Neural cell (in vitro differentiated cells): Measurements from ENCODE around the gene TGFBR3. TPM values are rescaled to one million over a fixed set of nuclear protein-coding genes. Genes with fewer than 3 reads are reported as not detected.

Experiments used
- H2AFZ ChIP-seq: fragments of 200-600, 300-800 bp; sonication (generic), shearing (Covaris generic); 2 replicates; pipeline ENCODE4 v1.6.0; 2014; ENCODE audit warnings: low read depth, mild to moderate bottlenecking, antibody characterized with exemption, low read length, moderate library complexity
- H3F3A ChIP-seq: fragments of 200-600 bp; shearing (Covaris generic); 2 replicates; pipeline ENCODE4 v1.6.1; 2016; ENCODE audit warnings: mild to moderate bottlenecking, moderate library complexity, mixed read lengths, antibody characterized with exemption, low read length; ENCODE audit not compliant: insufficient read depth, poor library complexity, severe bottlenecking
- H3K27ac ChIP-seq: fragments of 200-600, 300-800 bp; sonication (generic), shearing (Covaris generic); 2 replicates; pipeline ENCODE4 v1.5.1; 2014; ENCODE audit warnings: mild to moderate bottlenecking, low read length, moderate library complexity
- H3K27me3 ChIP-seq: fragments of 300-800, 200-600 bp; sonication (generic), shearing (Covaris generic); 2 replicates; pipeline ENCODE4 v1.6.0; 2014; ENCODE audit warnings: mild to moderate bottlenecking, low read depth, low read length, moderate library complexity; ENCODE audit not compliant: insufficient read depth
- H3K36me3 ChIP-seq: fragments of 300-800, 200-600 bp; sonication (generic), shearing (Covaris generic); 2 replicates; pipeline ENCODE4 v1.5.1; 2014; ENCODE audit warnings: mild to moderate bottlenecking, antibody characterized with exemption, low read length, moderate library complexity; ENCODE audit not compliant: insufficient read depth
- H3K4me2 ChIP-seq: fragments of 300-800, 200-600 bp; sonication (generic), shearing (Covaris generic); 2 replicates; pipeline ENCODE4 v1.6.0; 2014; ENCODE audit warnings: mild to moderate bottlenecking, low read length
- H3K4me3 ChIP-seq: fragments of 300-800, 200-600 bp; sonication (generic), shearing (Covaris generic); 2 replicates; pipeline ENCODE4 v1.5.1; 2014; ENCODE audit warnings: mild to moderate bottlenecking, low read length, moderate library complexity
- H3K79me2 ChIP-seq: fragments of 200-600 bp; shearing (Covaris generic); replicated peaks from 2 replicates; pipeline ENCODE4 v1.6.0; 2014; ENCODE audit warnings: mild to moderate bottlenecking, low read length, moderate library complexity; ENCODE audit not compliant: insufficient read depth
- H3K9ac ChIP-seq: fragments of 300-800, 200-600 bp; sonication (generic), shearing (Covaris generic); 2 replicates; pipeline ENCODE4 v1.6.1; 2016; ENCODE audit warnings: mild to moderate bottlenecking, low read length, mixed read lengths
- H3K9me2 ChIP-seq: fragments of 200-600 bp; shearing (Covaris generic); 2 replicates; pipeline ENCODE4 v1.6.1; 2016; ENCODE audit warnings: mild to moderate bottlenecking, low read length, mixed read lengths; ENCODE audit not compliant: insufficient read depth
- H3K9me3 ChIP-seq: fragments of 200-600, 300-800 bp; sonication (generic), shearing (Covaris generic); 2 replicates; pipeline ENCODE4 v1.6.1; 2016; ENCODE audit warnings: mild to moderate bottlenecking, mixed run types, low read length, moderate library complexity, mixed read lengths
- H4K20me1 ChIP-seq: fragments of 200-600 bp; shearing (Covaris generic); 2 replicates; pipeline ENCODE4 v1.6.1; 2016; ENCODE audit warnings: mild to moderate bottlenecking, mixed run types; ENCODE audit not compliant: insufficient read depth
- EP300 ChIP-seq: fragments of 450-650 bp; conservative IDR thresholded peaks from 2 replicates; pipeline ENCODE4 v1.6.1; 2014; ENCODE audit warnings: antibody characterized with exemption, mild to moderate bottlenecking, moderate library complexity; ENCODE audit not compliant: poor library complexity, severe bottlenecking
- EZH2 ChIP-seq: fragments of 200-600, 300-800 bp; shearing (Covaris generic), sonication (generic); IDR thresholded peaks from 2 replicates; pipeline ENCODE4 v1.6.1; 2014; ENCODE audit warnings: antibody characterized with exemption, low read length, borderline replicate concordance, mild to moderate bottlenecking; ENCODE audit not compliant: insufficient read depth, poor library complexity, severe bottlenecking
- MXI1 ChIP-seq: fragments of 450-650 bp; conservative IDR thresholded peaks from 2 replicates; pipeline ENCODE4 v1.6.1; 2014; ENCODE audit warnings: antibody characterized with exemption, mild to moderate bottlenecking; ENCODE audit not compliant: poor library complexity, severe bottlenecking
- POLR2AphosphoS5 ChIP-seq: IDR thresholded peaks from 2 replicates; pipeline ENCODE4 v1.6.1; 2012
- RAD21 ChIP-seq: fragments of 450-650 bp; conservative IDR thresholded peaks from 2 replicates; pipeline ENCODE4 v1.6.1; 2014; ENCODE audit warnings: antibody characterized with exemption, mild to moderate bottlenecking, moderate library complexity
- SMC3 ChIP-seq: fragments of 450-650 bp; conservative IDR thresholded peaks from 2 replicates; pipeline ENCODE4 v1.6.1; 2014; ENCODE audit warnings: antibody characterized with exemption, mild to moderate bottlenecking, moderate library complexity; ENCODE audit not compliant: poor library complexity
- TAF1 ChIP-seq: IDR thresholded peaks from 2 replicates; pipeline ENCODE4 v1.6.1; 2012; ENCODE audit warnings: low read depth
- polyA plus RNA-seq: library from polyadenylated mRNA; depleted of rRNA; stranded (reverse); fragments of >200 nt; gene quantifications from 2 replicates; pipeline ENCODE4 v1.2.3, GENCODE V29; 2014
- TF ChIP-seq, protein P1 (sequence below): IDR thresholded peaks from 2 replicates; pipeline ENCODE4 v1.6.1; 2012; ENCODE audit warnings: borderline replicate concordance
- TF ChIP-seq, protein P2 (sequence below): fragments of 450-650 bp; IDR thresholded peaks from 2 replicates; pipeline ENCODE4 v1.5.1; 2014; ENCODE audit warnings: antibody characterized with exemption, mild to moderate bottlenecking, moderate library complexity; ENCODE audit not compliant: poor library complexity, severe bottlenecking

TGFBR3 gene
- polyA plus RNA-seq, 1 donor from 2014 or later = 0.25 TPM

DNA sequence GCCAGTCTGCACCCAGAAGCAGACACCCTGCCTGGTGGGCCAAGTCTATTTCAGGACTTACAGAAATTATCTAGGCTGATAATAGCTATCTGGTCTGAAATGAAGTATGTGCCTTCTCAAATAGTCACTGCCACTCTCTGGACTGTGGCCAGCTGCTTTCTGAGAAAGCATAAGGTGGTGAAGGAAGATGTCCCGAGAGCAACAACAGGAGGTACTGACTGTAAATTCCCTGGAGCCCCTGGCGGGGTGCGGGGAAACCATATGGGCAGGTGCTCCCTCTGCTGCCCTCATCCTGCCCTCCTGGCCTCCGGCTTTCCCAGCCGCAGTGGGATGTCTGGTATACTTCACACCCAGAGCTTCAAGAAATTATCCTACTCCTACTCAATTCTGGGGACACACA, 86.8 kb downstream of the TGFBR3 start:
- H3F3A ChIP-seq = no peaks in the 10 kb centered on the region
- no peak overlapping the region for H2AFZ ChIP-seq
- no peaks in the 10 kb centered on the region for H3K9me2 ChIP-seq
- no peak overlapping the region for H3K27ac ChIP-seq
- H3K79me2 ChIP-seq = no peaks in the 10 kb centered on the region
- no peak overlapping the region for H3K9ac ChIP-seq
- no peaks in the 10 kb centered on the region for H4K20me1 ChIP-seq
- TF ChIP-seq EP300 (no peak), MXI1 (no peak), POLR2AphosphoS5 (no peak), SMC3 (no peak)
- TF ChIP-seq, protein P1, sequence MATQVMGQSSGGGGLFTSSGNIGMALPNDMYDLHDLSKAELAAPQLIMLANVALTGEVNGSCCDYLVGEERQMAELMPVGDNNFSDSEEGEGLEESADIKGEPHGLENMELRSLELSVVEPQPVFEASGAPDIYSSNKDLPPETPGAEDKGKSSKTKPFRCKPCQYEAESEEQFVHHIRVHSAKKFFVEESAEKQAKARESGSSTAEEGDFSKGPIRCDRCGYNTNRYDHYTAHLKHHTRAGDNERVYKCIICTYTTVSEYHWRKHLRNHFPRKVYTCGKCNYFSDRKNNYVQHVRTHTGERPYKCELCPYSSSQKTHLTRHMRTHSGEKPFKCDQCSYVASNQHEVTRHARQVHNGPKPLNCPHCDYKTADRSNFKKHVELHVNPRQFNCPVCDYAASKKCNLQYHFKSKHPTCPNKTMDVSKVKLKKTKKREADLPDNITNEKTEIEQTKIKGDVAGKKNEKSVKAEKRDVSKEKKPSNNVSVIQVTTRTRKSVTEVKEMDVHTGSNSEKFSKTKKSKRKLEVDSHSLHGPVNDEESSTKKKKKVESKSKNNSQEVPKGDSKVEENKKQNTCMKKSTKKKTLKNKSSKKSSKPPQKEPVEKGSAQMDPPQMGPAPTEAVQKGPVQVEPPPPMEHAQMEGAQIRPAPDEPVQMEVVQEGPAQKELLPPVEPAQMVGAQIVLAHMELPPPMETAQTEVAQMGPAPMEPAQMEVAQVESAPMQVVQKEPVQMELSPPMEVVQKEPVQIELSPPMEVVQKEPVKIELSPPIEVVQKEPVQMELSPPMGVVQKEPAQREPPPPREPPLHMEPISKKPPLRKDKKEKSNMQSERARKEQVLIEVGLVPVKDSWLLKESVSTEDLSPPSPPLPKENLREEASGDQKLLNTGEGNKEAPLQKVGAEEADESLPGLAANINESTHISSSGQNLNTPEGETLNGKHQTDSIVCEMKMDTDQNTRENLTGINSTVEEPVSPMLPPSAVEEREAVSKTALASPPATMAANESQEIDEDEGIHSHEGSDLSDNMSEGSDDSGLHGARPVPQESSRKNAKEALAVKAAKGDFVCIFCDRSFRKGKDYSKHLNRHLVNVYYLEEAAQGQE = no peak
- no peaks in the 10 kb centered on the region for H3K36me3 ChIP-seq
- no peaks in the 10 kb centered on the region for H3K9me3 ChIP-seq
- no peaks in the 10 kb centered on the region for H3K27me3 ChIP-seq
- no peak overlapping the region for H3K4me2 ChIP-seq
- no peak overlapping the region for H3K4me3 ChIP-seq

DNA sequence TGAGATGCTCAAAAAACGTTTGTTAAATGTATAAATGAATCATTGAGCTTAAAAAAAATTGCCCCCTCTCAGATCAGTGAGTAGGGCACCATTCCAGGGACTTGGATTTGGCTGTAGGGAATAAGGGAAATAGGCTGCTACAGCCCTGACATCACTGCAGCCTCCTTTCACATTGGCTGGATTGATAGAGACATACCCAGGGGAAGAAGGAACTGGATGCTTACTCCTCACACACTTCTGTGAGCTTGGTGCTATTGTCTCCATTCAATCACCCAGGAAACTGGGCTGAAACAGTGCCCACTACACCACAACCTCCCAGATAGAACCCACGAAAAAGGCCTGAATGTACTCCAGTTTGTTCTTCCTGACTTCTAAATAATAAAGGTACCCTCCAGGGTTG, 87.2 kb downstream of the TGFBR3 start:
- no peak overlapping the region for H3K9ac ChIP-seq
- no peaks in the 10 kb centered on the region for H3K27me3 ChIP-seq
- H3K9me2 ChIP-seq = no peaks in the 10 kb centered on the region
- H3K4me2 ChIP-seq = no peak overlapping the region
- TF ChIP-seq EP300 = no peak
- TF ChIP-seq, protein P2, sequence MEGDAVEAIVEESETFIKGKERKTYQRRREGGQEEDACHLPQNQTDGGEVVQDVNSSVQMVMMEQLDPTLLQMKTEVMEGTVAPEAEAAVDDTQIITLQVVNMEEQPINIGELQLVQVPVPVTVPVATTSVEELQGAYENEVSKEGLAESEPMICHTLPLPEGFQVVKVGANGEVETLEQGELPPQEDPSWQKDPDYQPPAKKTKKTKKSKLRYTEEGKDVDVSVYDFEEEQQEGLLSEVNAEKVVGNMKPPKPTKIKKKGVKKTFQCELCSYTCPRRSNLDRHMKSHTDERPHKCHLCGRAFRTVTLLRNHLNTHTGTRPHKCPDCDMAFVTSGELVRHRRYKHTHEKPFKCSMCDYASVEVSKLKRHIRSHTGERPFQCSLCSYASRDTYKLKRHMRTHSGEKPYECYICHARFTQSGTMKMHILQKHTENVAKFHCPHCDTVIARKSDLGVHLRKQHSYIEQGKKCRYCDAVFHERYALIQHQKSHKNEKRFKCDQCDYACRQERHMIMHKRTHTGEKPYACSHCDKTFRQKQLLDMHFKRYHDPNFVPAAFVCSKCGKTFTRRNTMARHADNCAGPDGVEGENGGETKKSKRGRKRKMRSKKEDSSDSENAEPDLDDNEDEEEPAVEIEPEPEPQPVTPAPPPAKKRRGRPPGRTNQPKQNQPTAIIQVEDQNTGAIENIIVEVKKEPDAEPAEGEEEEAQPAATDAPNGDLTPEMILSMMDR = no peak
- no peak for TF ChIP-seq SMC3
- no peak for TF ChIP-seq EZH2
- TF ChIP-seq, protein P1 = no peak
- TF ChIP-seq TAF1 = no peak
- TF ChIP-seq MXI1 = no peak
- TF ChIP-seq POLR2AphosphoS5 = no peak
- TF ChIP-seq RAD21 = no peak
- H3K4me3 ChIP-seq = no peak overlapping the region
- H4K20me1 ChIP-seq = no peaks in the 10 kb centered on the region
- no peaks in the 10 kb centered on the region for H3F3A ChIP-seq
- H3K27ac ChIP-seq = no peak overlapping the region
- H2AFZ ChIP-seq = no peak overlapping the region
- H3K79me2 ChIP-seq = no peaks in the 10 kb centered on the region
- no peaks in the 10 kb centered on the region for H3K36me3 ChIP-seq
- H3K9me3 ChIP-seq = no peaks in the 10 kb centered on the region
